ENCODE results near the gene PSMB11. TPM values are rescaled to one million over a fixed set of nuclear protein-coding genes. Genes with fewer than 3 reads are reported as not detected.
A peak's percentile ranks its signal among the peaks of the same experiment; 100 is the strongest.

The PSMB11 gene
- total and polyA plus RNA-seq, 2 donors (not counting 3 experiments of a cell fraction or from before 2014, with no cell fraction given) = not detected

- peak; percentile 97 for FAIRE-seq
- CTCF ChIA-PET = interaction anchor here (1.2 to 5.1 kb wide), 11 partner anchors 10 to 108 kb away, joined by 3 to 88 read pairs (median 20); partner anchors contain the start of genes ACIN1, C14orf119, CDH24 and CEBPE
- POLR2A ChIA-PET = interaction anchor here (0.6 to 1.0 kb wide), 3 partner anchors 10 to 17 kb away, joined by 4 to 5 read pairs (median 5); partner anchors contain the start of genes ACIN1 and C14orf119
Measured at GRCh38 chr14:23078692-23079116, 36.7 kb downstream of the PSMB11 start.

More at GRCh38 chr14:23078692-23079116, 36.7 kb downstream of the PSMB11 start:
- no peaks in the 10 kb centered on the region for H4K20me1 ChIP-seq (replicated peaks; ENCODE audit: control insufficient read depth, extremely low read depth, insufficient read depth, low read length)
- peak overlapping the region; percentile 64 for H3K27ac ChIP-seq (ENCODE audit: insufficient read depth, low read depth, low read length)
- no peaks in the 10 kb centered on the region for H3K9me1 ChIP-seq (replicated peaks; ENCODE audit: control insufficient read depth, extremely low read depth, insufficient read depth, low read length)
- BruUV-seq (replicated peaks) = no TSS peak
- no peaks in the 10 kb centered on the region for H3K27me3 ChIP-seq (ENCODE audit: control insufficient read depth in 2 of 2, insufficient read depth in 2 of 2, low read length in 2 of 2)
- H3K4me3 ChIP-seq (replicated peaks in 1 of 3; ENCODE audit: insufficient read depth in 1 of 3, low read depth in 1 of 3, low read length in 3 of 3) = no peak overlapping the region
- TF ChIP-seq FOS (IDR thresholded peaks at IDR 0.05; ENCODE audit: borderline replicate concordance, insufficient read depth, low read length) = peak; percentile 98
- no peak for TF ChIP-seq EZH2 (IDR thresholded peaks at IDR 0.05; ENCODE audit: borderline replicate concordance, low read depth, low read length, severe bottlenecking)
- TF ChIP-seq POLR2A (IDR thresholded peaks at IDR 0.05; ENCODE audit: low read depth, low read length) = peak; percentile 32
- no peak for TF ChIP-seq MYC (IDR thresholded peaks at IDR 0.05; ENCODE audit: low read depth, low read length)
- peak; percentile 50 for TF ChIP-seq POLR2AphosphoS5 (IDR thresholded peaks at IDR 0.05; ENCODE audit: insufficient read depth, low read depth, low read length)
- peak; percentile 63 for TF ChIP-seq JUN (IDR thresholded peaks at IDR 0.05; ENCODE audit: borderline replicate concordance, insufficient read depth, insufficient read length, low read depth)
- TF ChIP-seq GATA2 (IDR thresholded peaks at IDR 0.05; ENCODE audit: insufficient read depth, insufficient read length, low read depth, low read length) = no peak
- TF ChIP-seq CTCF (IDR thresholded peaks at IDR 0.05; ENCODE audit: extremely low read depth in 1 of 2, insufficient read depth in 1 of 2, low read depth in 1 of 2, low read length in 2 of 2) = peak in 1 of 2 donors; percentile 1
- TF ChIP-seq, protein P1, sequence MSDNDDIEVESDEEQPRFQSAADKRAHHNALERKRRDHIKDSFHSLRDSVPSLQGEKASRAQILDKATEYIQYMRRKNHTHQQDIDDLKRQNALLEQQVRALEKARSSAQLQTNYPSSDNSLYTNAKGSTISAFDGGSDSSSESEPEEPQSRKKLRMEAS (IDR thresholded peaks at IDR 0.05; ENCODE audit: insufficient read depth, insufficient read length) = peak; percentile 39
- intact Hi-C loops (cut with micrococcal nuclease) (loop anchor here (1.0 to 2.0 kb wide), 2 partner anchors 9 to 16 kb away; partner anchors contain the start of genes ACIN1 and C14orf119), dilution Hi-C loops (cut with MboI; ENCODE audit: extremely low pct_ligation_motif_present, low sequenced_read_pairs) (no loop called here)
- peak overlapping the region; percentile 8 for H3K9ac ChIP-seq (replicated peaks; ENCODE audit: extremely low read depth, insufficient read depth, low read length)
- H3K9me3 ChIP-seq (replicated peaks; ENCODE audit: control insufficient read depth, insufficient read depth, low read length) = no peaks in the 10 kb centered on the region
- H3K36me3 ChIP-seq (ENCODE audit: control insufficient read depth in 2 of 2, extremely low read depth in 1 of 2, insufficient read depth in 2 of 2, low read length in 2 of 2) = peaks cover 34 to 42% of the 10 kb centered on the region in 2 experiments
- peaks cover 8% of the 10 kb centered on the region for H3K79me2 ChIP-seq (ENCODE audit: control insufficient read depth, insufficient read depth, low read length)
- peak overlapping the region; percentile 2 for H3K4me2 ChIP-seq (ENCODE audit: insufficient read depth, low read length)
- H3K4me1 ChIP-seq (ENCODE audit: control insufficient read depth, extremely low read depth, insufficient read depth, low read length) = peaks cover 24% of the 10 kb centered on the region
- DNase-seq (ENCODE audit: low read depth, low spot score) = peak; percentile 82
- H2AFZ ChIP-seq (ENCODE audit: low read depth, low read length) = no peak overlapping the region
